Activated CD4-positive, alpha-beta memory T cell treated with anti-CD3 and anti-CD28 coated beads for 36 hours (primary cell): ENCODE measurements around the gene PIK3R5. TPM values are rescaled to one million over a fixed set of nuclear protein-coding genes. Genes with fewer than 3 reads are reported as not detected.

Source experiments
- CTCF ChIA-PET: fragments of 350-600 bp; sonication (Branson Sonifier 250); formaldehyde crosslinking; loops from one replicate; lab custom pipeline; 2021; ENCODE audit warnings: antibody characterized with exemption, inconsistent platforms; lab: Charles Lee
- POLR2A ChIA-PET: fragments of 350-600 bp; sonication (Branson Sonifier 250); formaldehyde crosslinking; loops from one replicate; lab custom pipeline; 2021; ENCODE audit warnings: antibody characterized with exemption; lab: Charles Lee
- DNase-seq: peaks from one replicate; pipeline ENCODE4 v3.0.0-alpha.2; 2020
- H3K27ac Mint-ChIP-seq: one replicate; pipeline ENCODE4 v1.8.0; 2021; ENCODE audit warnings: mixed read lengths
- H3K27me3 Mint-ChIP-seq: one replicate; pipeline ENCODE4 v1.8.0; 2021; ENCODE audit warnings: mixed read lengths
- H3K36me3 Mint-ChIP-seq: one replicate; pipeline ENCODE4 v1.8.0; 2021; ENCODE audit warnings: mixed read lengths
- H3K4me1 Mint-ChIP-seq: one replicate; pipeline ENCODE4 v1.8.0; 2021; ENCODE audit warnings: low read depth, mixed read lengths
- H3K4me3 Mint-ChIP-seq: one replicate; pipeline ENCODE4 v1.8.0; 2021; ENCODE audit warnings: mild to moderate bottlenecking, mixed read lengths
- H3K9me3 Mint-ChIP-seq: one replicate; pipeline ENCODE4 v1.8.0; 2021; ENCODE audit warnings: mixed read lengths
- intact Hi-C: fragments of 100-400 bp; cut with micrococcal nuclease; formaldehyde crosslinking; loops from one replicate; pipeline ENCODE4 v1.15.1; 2023
- total RNA-seq, 2 experiments: library from RNA; stranded (reverse); gene quantifications; one replicate each; pipeline ENCODE4 v1.2.3, GENCODE V29; 2021

PIK3R5 gene
- total RNA-seq, 2 experiments from 2014 or later = 20.7 to 22.4 TPM

DNA sequence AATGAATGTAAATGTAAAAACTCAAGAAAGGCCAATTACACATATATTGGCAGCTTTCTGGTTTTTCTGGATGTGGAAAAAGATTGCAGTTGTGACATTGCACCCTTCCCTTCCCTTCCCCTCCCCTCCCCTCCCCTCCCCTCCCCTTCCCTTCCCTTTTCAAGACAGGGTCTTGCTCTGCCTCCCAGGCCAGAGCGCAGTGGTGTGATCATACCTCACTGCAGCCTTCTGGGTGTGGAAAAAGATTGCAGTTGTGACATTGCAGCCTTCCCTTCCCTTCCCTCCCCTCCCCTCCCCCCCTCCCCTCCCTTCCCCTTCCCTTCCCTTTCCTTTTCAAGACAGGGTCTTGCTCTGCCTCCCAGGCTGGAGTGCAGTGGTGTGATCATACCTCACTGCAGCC, 41.7 kb downstream of the PIK3R5 start:
- peaks cover 29% of the 10 kb centered on the region for H3K4me1 Mint-ChIP-seq
- no peaks in the 10 kb centered on the region for H3K27me3 Mint-ChIP-seq
- H3K4me3 Mint-ChIP-seq = no peak overlapping the region
- peaks cover 31% of the 10 kb centered on the region for H3K36me3 Mint-ChIP-seq
- H3K27ac Mint-ChIP-seq = no peak overlapping the region
- ChIA-PET CTCF (interaction anchor here (1.0 kb wide), 2 partner anchors 24 to 74 kb away, joined by 4 to 5 read pairs; no protein-coding TSS in a partner anchor), POLR2A (interaction anchor here (2.2 kb wide), 1 partner anchor 25 kb away, joined by 5 read pairs; no protein-coding TSS in a partner anchor)
- peaks cover 21% of the 10 kb centered on the region for H3K9me3 Mint-ChIP-seq
- intact Hi-C loops = loop anchor here (5.0 kb wide), 1 partner anchor 34 kb away; no protein-coding TSS in a partner anchor
- no peak for DNase-seq

- peaks cover 25% of the 10 kb centered on the region for H3K36me3 Mint-ChIP-seq
Measured at GRCh38 chr17:8922928-8923327, 42.6 kb downstream of the PIK3R5 start.

GRCh38 chr17:8922451-8922850, 43.1 kb downstream of the PIK3R5 start:
- H3K4me3 Mint-ChIP-seq = no peak overlapping the region
- no peak for DNase-seq
- H3K27ac Mint-ChIP-seq = peak overlapping the region; percentile 79
- intact Hi-C loops = loop anchor here (1.0 to 5.0 kb wide), 3 partner anchors 13 to 35 kb away; no protein-coding TSS in a partner anchor
- peaks cover 33% of the 10 kb centered on the region for H3K4me1 Mint-ChIP-seq
- peaks cover 16% of the 10 kb centered on the region for H3K9me3 Mint-ChIP-seq
- POLR2A ChIA-PET = interaction anchor here (0.8 to 2.2 kb wide), 4 partner anchors 18 to 41 kb away, joined by 3 to 6 read pairs (median 4); no protein-coding TSS in a partner anchor
- CTCF ChIA-PET = interaction anchor here (1.0 to 1.3 kb wide), 2 partner anchors 27 to 76 kb away, joined by 5 to 9 read pairs; no protein-coding TSS in a partner anchor
- no peaks in the 10 kb centered on the region for H3K27me3 Mint-ChIP-seq
- H3K36me3 Mint-ChIP-seq = peaks cover 21% of the 10 kb centered on the region

More at GRCh38 chr17:8922928-8923327, 42.6 kb downstream of the PIK3R5 start:
- peak overlapping the region; percentile 79 for H3K27ac Mint-ChIP-seq
- H3K27me3 Mint-ChIP-seq = no peaks in the 10 kb centered on the region
- intact Hi-C loops = loop anchor here (1.0 to 5.0 kb wide), 3 partner anchors 12 to 34 kb away; no protein-coding TSS in a partner anchor
- POLR2A ChIA-PET = interaction anchor here (1.0 to 2.2 kb wide), 3 partner anchors 18 to 41 kb away, joined by 3 to 6 read pairs (median 5); no protein-coding TSS in a partner anchor
- CTCF ChIA-PET = interaction anchor here (1.0 to 1.3 kb wide), 3 partner anchors 25 to 75 kb away, joined by 4 to 9 read pairs (median 5); no protein-coding TSS in a partner anchor
- peaks cover 17% of the 10 kb centered on the region for H3K9me3 Mint-ChIP-seq
- DNase-seq = no peak
- H3K4me1 Mint-ChIP-seq = peaks cover 33% of the 10 kb centered on the region
- H3K4me3 Mint-ChIP-seq = no peak overlapping the region

GRCh38 chr17:8921147-8921546, 44.4 kb downstream of the PIK3R5 start:
- CTCF ChIA-PET = no interaction called here
- POLR2A ChIA-PET = interaction anchor here (1.0 kb wide), 1 partner anchor 11 kb away, joined by 3 read pairs; no protein-coding TSS in a partner anchor
- intact Hi-C loops = loop anchor here (5.0 kb wide), 1 partner anchor 36 kb away; no protein-coding TSS in a partner anchor
- Mint-ChIP-seq H3K4me3 (no peak overlapping the region), H3K4me1 (peaks cover 42% of the 10 kb centered on the region), H3K36me3 (peaks cover 21% of the 10 kb centered on the region), H3K9me3 (peaks cover 10% of the 10 kb centered on the region), H3K27me3 (no peaks in the 10 kb centered on the region), H3K27ac (no peak overlapping the region)
- DNase-seq = no peak

GRCh38 chr17:8918807-8919465, 46.6 kb downstream of the PIK3R5 start:
- no peak overlapping the region for H3K27ac Mint-ChIP-seq

GRCh38 chr17:8916466-8916865, 49.0 kb downstream of the PIK3R5 start:
- Mint-ChIP-seq H3K36me3 (peaks cover 17% of the 10 kb centered on the region), H3K27ac (peak overlapping the region; percentile 54), H3K4me3 (no peak overlapping the region), H3K27me3 (no peaks in the 10 kb centered on the region), H3K9me3 (peaks cover 10% of the 10 kb centered on the region), H3K4me1 (peaks cover 39% of the 10 kb centered on the region)
- CTCF ChIA-PET = interaction anchor here (1.2 to 1.6 kb wide), 3 partner anchors 45 to 131 kb away, joined by 3 to 4 read pairs (median 3); no protein-coding TSS in a partner anchor
- no peak for DNase-seq
- intact Hi-C loops = no loop called here
- POLR2A ChIA-PET = no interaction called here

More at GRCh38 chr17:8918807-8919465, 46.6 kb downstream of the PIK3R5 start:
- Mint-ChIP-seq H3K27me3 (no peaks in the 10 kb centered on the region), H3K4me1 (peaks cover 53% of the 10 kb centered on the region), H3K36me3 (peaks cover 24% of the 10 kb centered on the region), H3K9me3 (peaks cover 10% of the 10 kb centered on the region), H3K4me3 (no peak overlapping the region)
- DNase-seq = no peak
- intact Hi-C loops = no loop called here
- POLR2A ChIA-PET = no interaction called here
- CTCF ChIA-PET = interaction anchor here (0.7 to 1.1 kb wide), 2 partner anchors 9 to 76 kb away, joined by 3 to 4 read pairs; no protein-coding TSS in a partner anchor

GRCh38 chr17:8914554-8914953, 51.0 kb downstream of the PIK3R5 start:
- Mint-ChIP-seq H3K4me3 (no peak overlapping the region), H3K9me3 (peaks cover 10% of the 10 kb centered on the region), H3K36me3 (peaks cover 14% of the 10 kb centered on the region), H3K4me1 (peaks cover 34% of the 10 kb centered on the region), H3K27ac (peak overlapping the region; percentile 47), H3K27me3 (no peaks in the 10 kb centered on the region)
- intact Hi-C loops = no loop called here
- ChIA-PET POLR2A (interaction anchor here (1.0 kb wide), 1 partner anchor 38 kb away, joined by 3 read pairs; no protein-coding TSS in a partner anchor), CTCF (interaction anchor here (1.4 kb wide), 1 partner anchor 83 kb away, joined by 6 read pairs; no protein-coding TSS in a partner anchor)
- DNase-seq = no peak

GRCh38 chr17:8913879-8914278, 51.6 kb downstream of the PIK3R5 start:
- H3K9me3 Mint-ChIP-seq = peaks cover 9% of the 10 kb centered on the region
- no peak overlapping the region for H3K27ac Mint-ChIP-seq
- H3K27me3 Mint-ChIP-seq = no peaks in the 10 kb centered on the region
- POLR2A ChIA-PET = interaction anchor here (0.7 kb wide), 1 partner anchor 115 kb away, joined by 3 read pairs; no protein-coding TSS in a partner anchor
- intact Hi-C loops = no loop called here
- peaks cover 27% of the 10 kb centered on the region for H3K4me1 Mint-ChIP-seq
- no peak for DNase-seq
- no peak overlapping the region for H3K4me3 Mint-ChIP-seq
- CTCF ChIA-PET = interaction anchor here (1.4 kb wide), 1 partner anchor 84 kb away, joined by 6 read pairs; no protein-coding TSS in a partner anchor
- H3K36me3 Mint-ChIP-seq = peaks cover 11% of the 10 kb centered on the region

DNA sequence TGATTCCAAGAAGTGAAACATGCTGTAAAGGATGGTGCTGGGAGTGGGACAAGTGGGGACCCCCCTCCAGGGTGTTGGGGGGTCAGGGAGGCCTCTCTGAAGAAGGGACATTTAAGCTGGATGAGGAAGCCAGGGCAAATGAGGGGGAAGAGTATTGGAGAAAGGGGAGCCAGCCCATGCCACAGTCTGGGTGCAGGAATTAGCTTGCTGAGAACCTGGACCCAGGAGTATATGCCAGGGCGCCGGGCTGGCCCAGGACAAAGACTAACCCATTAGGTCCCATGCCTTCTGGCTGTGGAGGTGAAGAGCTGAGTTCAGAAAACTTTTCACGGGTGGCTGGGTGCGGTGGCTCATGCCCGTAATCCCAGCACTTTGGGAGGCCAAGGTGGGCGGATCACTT, 52.4 kb downstream of the PIK3R5 start:
- Mint-ChIP-seq H3K36me3 (peaks cover 15% of the 10 kb centered on the region), H3K4me1 (peaks cover 24% of the 10 kb centered on the region), H3K9me3 (peaks cover 5% of the 10 kb centered on the region), H3K27me3 (no peaks in the 10 kb centered on the region), H3K27ac (no peak overlapping the region), H3K4me3 (no peak overlapping the region)
- intact Hi-C loops = no loop called here
- CTCF ChIA-PET = interaction anchor here (1.4 to 4.0 kb wide), 2 partner anchors 18 to 85 kb away, joined by 6 to 17 read pairs; no protein-coding TSS in a partner anchor
- no peak for DNase-seq
- POLR2A ChIA-PET = no interaction called here

GRCh38 chr17:8912084-8912981, 53.2 kb downstream of the PIK3R5 start:
- Mint-ChIP-seq H3K27me3 (no peaks in the 10 kb centered on the region), H3K9me3 (no peaks in the 10 kb centered on the region), H3K36me3 (peaks cover 15% of the 10 kb centered on the region), H3K4me1 (peaks cover 22% of the 10 kb centered on the region), H3K4me3 (no peak overlapping the region), H3K27ac (no peak overlapping the region)
- ChIA-PET CTCF (interaction anchor here (1.2 to 4.0 kb wide), 2 partner anchors 17 to 38 kb away, joined by 3 to 17 read pairs; no protein-coding TSS in a partner anchor), POLR2A (no interaction called here)
- intact Hi-C loops = no loop called here
- DNase-seq = no peak

DNA sequence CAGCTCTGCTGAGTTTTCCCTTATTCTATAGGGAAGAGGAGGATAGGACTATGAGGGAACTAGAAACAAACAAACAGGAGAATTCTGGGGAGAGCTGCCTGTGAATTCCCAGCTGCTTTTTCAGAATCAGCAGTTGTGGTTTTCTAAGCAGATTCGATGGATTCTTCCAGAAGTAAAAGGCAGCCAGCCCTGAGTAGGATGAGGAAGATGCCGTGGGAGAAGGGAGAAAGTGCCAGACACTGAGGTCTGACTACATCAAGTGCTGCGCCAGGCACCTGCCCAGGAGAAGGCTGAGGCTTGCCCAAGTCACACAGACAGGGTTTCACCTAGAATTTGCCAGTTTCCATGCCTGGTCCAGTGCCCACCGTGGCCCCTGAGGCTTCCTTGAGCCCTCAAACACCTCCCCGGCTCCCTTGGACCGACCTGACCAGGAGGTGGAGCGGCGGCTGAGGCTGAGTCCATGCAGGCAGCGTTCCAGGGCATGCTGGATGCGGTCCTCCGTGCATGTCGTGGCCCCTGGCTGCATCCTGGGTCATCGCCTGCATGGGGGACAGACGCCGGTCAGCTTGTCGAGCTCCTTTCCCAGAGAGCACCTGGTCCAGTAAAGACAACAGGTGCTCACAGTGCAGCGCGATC, 54.4 kb downstream of the PIK3R5 start:
- H3K36me3 Mint-ChIP-seq = peaks cover 10% of the 10 kb centered on the region
- peaks cover 14% of the 10 kb centered on the region for H3K4me1 Mint-ChIP-seq
- H3K27ac Mint-ChIP-seq = no peak overlapping the region
- H3K9me3 Mint-ChIP-seq = no peaks in the 10 kb centered on the region
- CTCF ChIA-PET = interaction anchor here (1.2 to 4.0 kb wide), 4 partner anchors 10 to 87 kb away, joined by 3 to 17 read pairs (median 7); no protein-coding TSS in a partner anchor
- no peak overlapping the region for H3K4me3 Mint-ChIP-seq
- DNase-seq = no peak
- POLR2A ChIA-PET = no interaction called here
- no peaks in the 10 kb centered on the region for H3K27me3 Mint-ChIP-seq
- intact Hi-C loops = no loop called here
